Osteocyte (in vitro differentiated cells): ENCODE measurements around the gene PFAS. TPM values are rescaled to one million over a fixed set of nuclear protein-coding genes. Genes with fewer than 3 reads are reported as not detected.

Experiments
- DNase-seq: peaks from one replicate; pipeline ENCODE4 v3.0.0; 2021; ENCODE audit warnings: mixed read lengths; ENCODE audit not compliant: unreplicated experiment; ENCODE audit errors: extremely low spot score
- H3K27ac Mint-ChIP-seq: one replicate; pipeline ENCODE4 v1.8.0; 2021; ENCODE audit warnings: mild to moderate bottlenecking, mixed read lengths; ENCODE audit not compliant: unreplicated experiment
- H3K27me3 Mint-ChIP-seq: one replicate; pipeline ENCODE4 v1.8.0; 2021; ENCODE audit warnings: mixed read lengths; ENCODE audit not compliant: unreplicated experiment
- H3K36me3 Mint-ChIP-seq: one replicate; pipeline ENCODE4 v1.8.0; 2021; ENCODE audit warnings: mixed read lengths; ENCODE audit not compliant: unreplicated experiment
- H3K4me1 Mint-ChIP-seq: one replicate; pipeline ENCODE4 v1.8.0; 2021; ENCODE audit warnings: mixed read lengths; ENCODE audit not compliant: unreplicated experiment
- H3K4me3 Mint-ChIP-seq: one replicate; pipeline ENCODE4 v1.8.0; 2021; ENCODE audit warnings: mild to moderate bottlenecking, moderate library complexity, mixed read lengths; ENCODE audit not compliant: unreplicated experiment
- H3K9me3 Mint-ChIP-seq: one replicate; pipeline ENCODE4 v1.8.0; 2021; ENCODE audit warnings: mixed read lengths; ENCODE audit not compliant: unreplicated experiment
- total RNA-seq: library from RNA; stranded (reverse); gene quantifications from 2 replicates; pipeline ENCODE4 v1.2.1, GENCODE V29; 2021
- TF ChIP-seq, protein P1 (sequence below): fragments of 200-600 bp; sonication (generic); IDR thresholded peaks from 2 replicates; pipeline ENCODE4 v1.5.0; 2021; ENCODE audit warnings: antibody characterized with exemption, mild to moderate bottlenecking, moderate library complexity

The PFAS gene
- total RNA-seq, 1 donor from 2014 or later, result 48.9 TPM

DNA sequence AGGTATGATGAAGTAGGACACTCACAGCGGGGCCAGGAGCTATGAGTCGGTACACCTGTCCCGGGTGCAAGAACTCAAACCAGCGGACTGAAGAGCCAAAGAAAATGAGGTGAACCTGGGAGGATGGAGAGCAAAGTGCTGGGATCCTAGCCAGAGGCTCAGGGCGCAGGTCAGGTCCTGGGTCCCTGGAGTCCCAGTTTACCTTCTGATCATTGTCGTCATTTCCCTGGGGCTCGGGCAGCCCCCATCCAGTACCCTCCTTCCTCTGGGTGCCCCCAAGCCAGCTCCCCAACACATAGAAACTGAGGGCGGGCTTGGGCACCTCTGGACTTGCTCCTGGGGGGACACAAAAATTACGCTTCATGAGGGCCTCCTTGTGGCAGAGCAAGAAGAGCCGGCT lies 17.4 kb upstream of the PFAS start:
- Mint-ChIP-seq H3K27ac (no peak overlapping the region), H3K27me3 (no peaks in the 10 kb centered on the region), H3K9me3 (no peaks in the 10 kb centered on the region), H3K4me1 (peaks cover 8% of the 10 kb centered on the region), H3K36me3 (peaks cover 55% of the 10 kb centered on the region), H3K4me3 (no peak overlapping the region)
- no peak for DNase-seq
- TF ChIP-seq, protein P1, sequence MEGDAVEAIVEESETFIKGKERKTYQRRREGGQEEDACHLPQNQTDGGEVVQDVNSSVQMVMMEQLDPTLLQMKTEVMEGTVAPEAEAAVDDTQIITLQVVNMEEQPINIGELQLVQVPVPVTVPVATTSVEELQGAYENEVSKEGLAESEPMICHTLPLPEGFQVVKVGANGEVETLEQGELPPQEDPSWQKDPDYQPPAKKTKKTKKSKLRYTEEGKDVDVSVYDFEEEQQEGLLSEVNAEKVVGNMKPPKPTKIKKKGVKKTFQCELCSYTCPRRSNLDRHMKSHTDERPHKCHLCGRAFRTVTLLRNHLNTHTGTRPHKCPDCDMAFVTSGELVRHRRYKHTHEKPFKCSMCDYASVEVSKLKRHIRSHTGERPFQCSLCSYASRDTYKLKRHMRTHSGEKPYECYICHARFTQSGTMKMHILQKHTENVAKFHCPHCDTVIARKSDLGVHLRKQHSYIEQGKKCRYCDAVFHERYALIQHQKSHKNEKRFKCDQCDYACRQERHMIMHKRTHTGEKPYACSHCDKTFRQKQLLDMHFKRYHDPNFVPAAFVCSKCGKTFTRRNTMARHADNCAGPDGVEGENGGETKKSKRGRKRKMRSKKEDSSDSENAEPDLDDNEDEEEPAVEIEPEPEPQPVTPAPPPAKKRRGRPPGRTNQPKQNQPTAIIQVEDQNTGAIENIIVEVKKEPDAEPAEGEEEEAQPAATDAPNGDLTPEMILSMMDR, result no peak

- Mint-ChIP-seq H3K27ac (no peak overlapping the region), H3K27me3 (no peaks in the 10 kb centered on the region), H3K4me1 (no peaks in the 10 kb centered on the region), H3K9me3 (no peaks in the 10 kb centered on the region), H3K4me3 (no peak overlapping the region), H3K36me3 (peaks cover 62% of the 10 kb centered on the region)
- TF ChIP-seq, protein P1, result no peak
- no peak for DNase-seq
Observed at GRCh38 chr17:8234361-8235270, 14.5 kb upstream of the PFAS start.

DNA sequence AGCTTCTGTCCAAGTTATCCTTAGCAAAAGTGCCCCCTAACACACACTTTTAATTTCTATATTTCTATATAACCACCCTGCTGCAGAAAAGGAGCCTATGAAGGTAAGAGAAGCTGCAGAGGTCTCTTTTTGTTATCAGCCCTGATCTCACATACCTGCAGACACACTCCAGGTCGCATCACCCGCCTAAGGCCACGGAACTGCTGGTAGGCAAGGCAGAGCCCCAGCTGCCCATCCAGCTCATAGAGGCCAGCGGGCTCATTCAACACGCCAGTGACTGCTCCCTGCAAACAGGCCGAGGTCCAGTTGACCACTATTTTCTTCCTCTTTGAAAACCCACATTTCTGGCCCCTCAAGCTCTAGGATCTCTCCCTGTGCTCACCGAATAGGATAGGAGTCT lies 13.4 kb upstream of the PFAS start:
- Mint-ChIP-seq H3K27me3 (no peaks in the 10 kb centered on the region), H3K36me3 (peaks cover 59% of the 10 kb centered on the region), H3K9me3 (no peaks in the 10 kb centered on the region), H3K4me1 (no peaks in the 10 kb centered on the region), H3K27ac (no peak overlapping the region), H3K4me3 (no peak overlapping the region)
- DNase-seq, result no peak
- TF ChIP-seq, protein P1, result no peak

DNA sequence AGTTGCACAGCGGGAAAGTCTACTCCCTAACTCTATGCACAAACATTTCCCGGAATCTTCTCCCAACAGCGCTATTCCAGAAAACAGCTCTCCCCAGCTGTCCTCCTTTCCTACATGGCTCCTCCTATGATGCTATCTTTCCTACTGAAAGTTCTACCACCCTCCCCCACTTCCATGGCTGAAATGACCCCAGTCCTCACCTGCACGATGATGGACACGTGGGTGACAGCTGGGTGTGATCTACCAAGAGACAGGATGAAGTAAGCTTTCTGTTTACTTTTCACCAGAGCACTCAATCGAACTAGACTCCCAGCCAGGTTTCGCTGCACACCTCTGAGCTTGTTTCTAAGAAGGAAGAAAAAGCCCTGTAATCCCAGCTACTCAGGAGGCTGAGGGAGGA lies 11.9 kb upstream of the PFAS start:
- Mint-ChIP-seq H3K36me3 (peaks cover 47% of the 10 kb centered on the region), H3K4me1 (no peaks in the 10 kb centered on the region), H3K4me3 (no peak overlapping the region), H3K27me3 (no peaks in the 10 kb centered on the region), H3K9me3 (no peaks in the 10 kb centered on the region), H3K27ac (no peak overlapping the region)
- TF ChIP-seq, protein P1, result no peak
- DNase-seq, result no peak

- H3K27ac Mint-ChIP-seq, result no peak overlapping the region
- no peaks in the 10 kb centered on the region for H3K9me3 Mint-ChIP-seq
- TF ChIP-seq, protein P1, result no peak
- no peak for DNase-seq
- H3K36me3 Mint-ChIP-seq, result peaks cover 42% of the 10 kb centered on the region
- H3K4me3 Mint-ChIP-seq, result no peak overlapping the region
- no peaks in the 10 kb centered on the region for H3K4me1 Mint-ChIP-seq
- no peaks in the 10 kb centered on the region for H3K27me3 Mint-ChIP-seq
Observed at GRCh38 chr17:8237886-8238285, 11.2 kb upstream of the PFAS start.
